ENCODE results near the gene FUT7.

DNA sequence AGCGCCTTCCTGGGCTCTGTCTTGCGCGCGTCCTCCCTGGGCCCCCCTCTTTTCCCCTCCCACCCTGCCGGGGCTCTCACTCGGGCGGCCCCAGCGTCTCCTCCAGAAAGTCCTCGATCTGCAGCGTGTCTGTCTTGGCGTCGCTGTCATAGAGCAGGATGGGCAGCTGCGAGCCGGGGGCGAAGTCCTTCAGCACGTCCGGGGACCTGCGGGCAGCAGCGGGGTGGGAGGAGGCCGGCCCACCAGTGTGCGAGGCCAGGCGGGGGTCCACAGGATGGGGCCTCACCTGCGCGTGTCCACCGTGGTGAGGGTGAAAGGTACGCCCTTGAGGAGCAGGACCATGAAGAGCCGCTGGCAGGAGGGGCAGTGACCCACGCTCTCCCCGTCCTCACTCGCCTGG is 36.5 kb downstream of the FUT7 start:
- TF ChIP-seq POLR2A (IDR thresholded peaks at IDR 0.05) (no peak), EP300 (IDR thresholded peaks at IDR 0.05) (no peak)
- TF ChIP-seq, protein P1, sequence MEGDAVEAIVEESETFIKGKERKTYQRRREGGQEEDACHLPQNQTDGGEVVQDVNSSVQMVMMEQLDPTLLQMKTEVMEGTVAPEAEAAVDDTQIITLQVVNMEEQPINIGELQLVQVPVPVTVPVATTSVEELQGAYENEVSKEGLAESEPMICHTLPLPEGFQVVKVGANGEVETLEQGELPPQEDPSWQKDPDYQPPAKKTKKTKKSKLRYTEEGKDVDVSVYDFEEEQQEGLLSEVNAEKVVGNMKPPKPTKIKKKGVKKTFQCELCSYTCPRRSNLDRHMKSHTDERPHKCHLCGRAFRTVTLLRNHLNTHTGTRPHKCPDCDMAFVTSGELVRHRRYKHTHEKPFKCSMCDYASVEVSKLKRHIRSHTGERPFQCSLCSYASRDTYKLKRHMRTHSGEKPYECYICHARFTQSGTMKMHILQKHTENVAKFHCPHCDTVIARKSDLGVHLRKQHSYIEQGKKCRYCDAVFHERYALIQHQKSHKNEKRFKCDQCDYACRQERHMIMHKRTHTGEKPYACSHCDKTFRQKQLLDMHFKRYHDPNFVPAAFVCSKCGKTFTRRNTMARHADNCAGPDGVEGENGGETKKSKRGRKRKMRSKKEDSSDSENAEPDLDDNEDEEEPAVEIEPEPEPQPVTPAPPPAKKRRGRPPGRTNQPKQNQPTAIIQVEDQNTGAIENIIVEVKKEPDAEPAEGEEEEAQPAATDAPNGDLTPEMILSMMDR (IDR thresholded peaks at IDR 0.05): no peak

Measured in tibial nerve (tissue), 4 donors.